D341Med (cell line): ENCODE results near the gene SNX3.
"Not testable (repeated sequence)": the region's sequence is repeated elsewhere in the genome, so short reads cannot be mapped to it uniquely, and the experiment has no call there.

Experiments used
- DNase-seq: peaks from one replicate; pipeline ENCODE4 v3.0.0; 2012; ENCODE audit warnings: low spot score

The SNX3 gene

DNA sequence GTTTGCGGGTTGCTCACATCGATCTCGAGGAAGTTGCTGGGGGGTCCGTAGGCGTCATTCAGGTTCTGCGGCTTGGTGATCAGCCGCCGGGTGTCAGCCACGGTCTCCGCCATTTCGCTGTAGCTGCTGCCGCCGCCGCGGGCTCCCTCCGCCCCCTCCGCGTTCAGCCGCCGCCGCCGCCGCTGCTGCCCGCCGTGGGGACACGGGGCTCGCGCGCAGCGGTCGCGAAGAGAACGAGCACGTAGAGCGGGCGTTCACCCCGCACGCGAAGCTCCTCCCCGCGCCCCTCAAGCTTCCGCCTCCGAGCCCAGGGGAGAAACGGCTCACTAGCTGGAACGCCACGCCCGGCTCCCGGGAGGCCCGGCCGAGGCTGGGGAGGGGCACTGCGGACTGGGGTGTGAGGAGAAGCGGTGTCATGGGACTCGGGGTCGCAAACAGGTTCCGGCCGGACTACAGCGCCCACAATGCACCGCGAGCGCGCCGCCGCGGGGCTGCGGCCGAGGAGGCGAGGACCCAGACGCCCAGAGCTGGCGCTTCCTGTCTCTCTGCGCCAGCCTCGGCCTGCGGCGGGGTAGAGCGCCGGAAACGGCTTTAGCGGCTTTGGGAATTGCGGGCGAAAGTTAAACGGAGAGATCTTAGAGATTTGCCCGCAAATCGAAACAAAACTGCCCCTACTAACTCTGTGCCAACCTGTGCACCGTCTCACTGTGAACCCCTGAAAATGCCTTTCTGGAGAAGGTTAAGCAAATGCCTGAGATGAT, at the start of gene SNX3:
SNX3 (minus strand) TSS at position 232 of the 761 bp plus-strand sequence; CDS start at position 113, 119 bp downstream.
- peak; percentile 96 for DNase-seq

DNA sequence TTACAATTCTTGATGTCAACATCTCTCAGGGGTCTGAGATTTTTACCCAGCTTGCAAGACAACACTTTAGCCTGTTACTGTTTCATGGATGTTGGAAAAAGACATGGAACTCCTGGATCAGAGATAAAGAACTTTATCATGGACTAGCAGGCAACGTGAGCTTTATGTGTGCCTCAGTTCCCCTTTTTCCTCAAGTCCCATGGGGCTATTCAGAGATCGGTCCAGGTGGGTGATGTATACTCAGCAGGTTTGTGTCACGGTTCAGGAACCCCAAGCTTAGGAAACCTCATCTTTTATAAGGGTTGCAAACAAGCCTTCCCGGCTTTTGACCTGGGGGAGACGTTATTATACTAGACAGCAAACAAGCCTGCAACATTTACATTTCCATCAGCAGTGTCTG, 49.0 kb upstream of the SNX3 start:
- no peak for DNase-seq

DNA sequence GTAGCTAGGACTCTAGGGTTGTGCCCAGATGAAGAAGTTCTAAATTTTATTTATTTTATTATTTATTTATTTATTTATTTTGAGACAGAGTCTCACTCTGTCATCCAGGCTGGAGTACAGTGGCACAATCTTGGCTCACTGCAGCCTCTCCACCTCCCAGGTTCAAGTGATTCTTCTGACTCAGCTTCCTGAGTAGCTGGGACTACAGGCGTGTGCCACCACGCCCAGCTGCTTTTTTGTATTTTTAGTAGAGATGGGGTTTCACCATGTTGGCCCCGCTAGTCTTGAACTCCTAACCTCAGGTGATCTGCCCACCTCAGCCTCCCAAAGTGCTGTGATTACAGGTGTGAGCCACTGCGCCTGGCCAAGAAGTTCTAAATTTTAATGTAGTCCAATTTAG, 47.8 kb upstream of the SNX3 start:
- not testable (repeated sequence) for DNase-seq

DNA sequence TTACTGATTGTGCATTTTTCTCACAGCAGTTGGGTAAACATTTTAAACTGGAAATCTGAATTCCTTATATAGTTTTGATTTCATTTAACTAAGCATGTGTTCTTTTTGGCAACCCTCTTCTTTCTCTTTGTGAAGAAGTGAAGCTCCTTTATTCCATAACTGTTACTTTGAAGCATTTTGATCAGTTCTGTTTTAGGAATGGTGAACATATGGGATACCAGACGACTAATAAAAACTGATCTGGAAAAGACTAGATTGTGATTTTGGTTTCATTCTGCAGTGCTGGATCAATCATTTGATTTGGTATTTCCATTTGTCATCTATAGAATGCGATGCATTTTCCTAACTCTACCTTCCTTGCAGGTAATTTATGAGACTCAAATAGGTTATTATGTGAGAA, 43.8 kb upstream of the SNX3 start:
- DNase-seq = no peak

DNA sequence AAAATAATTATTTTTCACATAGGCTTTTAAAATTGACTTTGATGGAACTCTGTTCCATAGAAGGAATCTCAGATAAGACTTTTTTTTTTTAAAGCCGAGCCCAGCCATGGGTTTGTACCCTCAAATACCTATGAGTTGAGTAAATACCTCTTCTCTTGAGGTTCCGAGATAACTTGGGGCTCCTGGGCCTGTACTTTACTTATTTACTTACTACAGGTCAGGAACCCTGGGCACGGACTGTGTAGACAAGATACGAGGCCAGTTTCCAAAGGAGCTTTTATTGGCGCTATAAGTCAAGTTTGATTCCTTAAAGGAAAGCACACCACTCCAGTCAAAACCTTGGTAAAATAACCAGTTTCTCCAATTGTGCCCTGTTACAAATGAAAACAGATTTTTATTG, 41.5 kb upstream of the SNX3 start:
- DNase-seq = no peak

DNA sequence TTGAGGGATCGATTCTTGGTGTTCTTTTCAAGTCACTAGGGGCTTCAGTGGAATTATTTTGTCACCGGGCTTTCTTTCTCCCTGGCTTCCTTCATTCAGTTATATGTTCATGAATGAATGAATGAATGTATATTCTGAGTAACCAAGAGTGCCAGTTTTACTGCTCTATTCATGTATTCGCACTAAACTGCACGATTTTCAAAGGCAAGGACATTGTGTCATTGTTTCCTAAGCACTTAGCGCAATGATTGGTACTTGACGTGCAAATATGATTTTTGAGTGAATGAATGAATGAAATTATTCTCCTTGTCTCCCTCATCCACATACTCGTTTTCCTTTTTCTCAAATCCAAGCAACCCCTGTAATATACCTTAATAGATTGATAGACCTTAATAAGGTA, 34.8 kb upstream of the SNX3 start:
- no peak for DNase-seq

DNA sequence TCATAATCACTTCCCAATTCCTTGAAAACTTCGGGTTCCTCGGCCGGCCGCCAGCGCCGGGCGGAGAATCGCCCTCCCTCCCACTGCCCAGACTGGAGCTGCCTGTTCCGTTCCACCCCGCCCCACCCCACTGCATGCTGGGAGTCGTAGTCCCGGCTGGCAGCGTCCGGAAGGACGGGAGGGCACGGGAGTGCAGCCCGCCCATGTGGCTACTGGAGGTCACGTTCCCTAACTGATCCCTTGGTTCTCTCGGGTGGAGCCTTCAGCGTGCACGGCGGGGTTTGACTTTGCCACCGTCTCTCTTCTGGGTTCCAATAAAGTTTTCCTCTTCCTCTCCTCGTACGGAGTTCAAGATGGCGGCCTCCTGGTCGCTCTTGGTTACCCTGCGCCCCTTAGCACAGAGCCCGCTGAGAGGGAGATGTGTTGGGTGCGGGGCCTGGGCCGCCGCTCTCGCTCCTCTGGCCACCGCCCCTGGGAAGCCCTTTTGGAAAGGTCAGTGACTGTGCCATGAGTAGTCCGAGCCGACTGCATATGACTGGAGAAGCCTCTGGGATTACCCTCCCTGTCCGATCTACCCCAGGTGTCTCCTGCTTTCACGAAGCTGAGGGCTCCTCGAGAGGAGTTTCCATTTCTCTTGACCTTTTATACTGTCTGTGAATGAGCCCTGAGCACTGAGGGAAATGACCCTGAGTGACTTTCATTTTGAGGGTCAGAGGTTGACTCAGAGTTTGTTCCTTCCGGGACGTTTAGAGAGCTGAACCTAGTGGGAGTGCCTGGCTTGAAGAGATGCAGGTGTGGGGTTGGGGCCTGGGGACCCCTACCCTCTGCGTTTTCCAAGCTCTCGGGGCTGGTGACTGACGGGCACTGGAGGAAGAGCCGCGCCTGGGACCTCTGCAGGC, 34.1 kb upstream of the SNX3 start, which contains the start of gene AFG1L:
AFG1L (plus strand) TSS at position 328 of the 899 bp plus-strand sequence; CDS start at position 354, 26 bp downstream.
- peak; percentile 93 for DNase-seq

DNA sequence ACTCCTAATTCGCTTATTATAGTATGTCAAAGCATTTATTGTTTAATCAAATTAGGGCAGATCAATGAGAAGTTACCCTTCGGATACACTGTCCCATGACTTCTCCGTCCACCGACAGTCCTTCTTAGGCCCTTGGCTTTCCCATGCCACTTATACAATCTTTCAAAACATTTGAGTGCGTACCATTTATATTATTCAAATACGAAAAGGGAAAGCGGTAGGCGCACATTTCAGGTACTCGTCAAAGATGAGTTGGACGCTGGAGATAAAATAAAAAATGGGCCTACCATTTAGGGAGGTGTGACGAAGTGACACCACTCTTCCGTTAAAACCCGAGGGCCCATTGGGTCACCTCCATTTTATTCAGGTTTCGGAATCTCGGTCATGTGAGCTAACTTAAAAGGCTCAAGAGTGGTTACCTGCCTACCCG, 33.5 kb upstream of the SNX3 start:
- no peak for DNase-seq

DNA sequence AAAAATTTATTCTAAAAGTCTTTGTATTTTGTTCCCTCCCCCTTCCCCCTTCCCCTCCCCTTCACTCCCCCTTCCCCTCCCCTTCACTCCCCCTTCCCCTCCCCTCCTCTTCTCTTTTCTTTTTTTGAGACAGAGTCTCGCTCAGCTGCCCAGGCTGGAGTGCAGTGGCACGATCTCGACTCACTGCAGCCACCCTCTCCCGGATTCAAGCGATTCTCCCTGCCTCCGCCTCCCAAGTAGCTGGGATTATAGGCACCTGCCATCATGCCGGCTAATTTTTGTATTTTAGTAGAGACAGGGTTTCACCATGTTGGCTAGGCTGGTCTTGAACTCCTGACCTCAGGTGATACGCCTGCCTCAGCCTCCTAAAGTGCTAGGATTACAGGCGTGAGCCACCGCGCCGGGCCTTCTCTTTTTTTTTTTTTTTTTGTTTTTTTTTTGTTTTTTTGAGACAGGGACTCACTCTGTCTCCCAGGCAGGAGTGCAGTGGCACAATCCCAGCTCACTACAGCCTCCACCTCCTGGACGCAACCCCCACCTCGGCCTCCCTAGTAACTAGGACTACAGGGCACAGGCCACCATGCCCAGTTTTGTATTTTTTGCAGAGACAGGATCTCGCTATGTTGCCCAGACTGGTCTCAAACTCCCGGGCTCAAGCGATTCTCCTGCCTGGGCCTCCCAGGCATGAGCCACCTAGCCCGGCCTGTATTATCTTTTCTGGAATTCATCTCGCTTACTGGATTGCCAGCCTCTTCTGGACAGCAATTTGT, 32.9 kb upstream of the SNX3 start:
- DNase-seq = no peak

DNA sequence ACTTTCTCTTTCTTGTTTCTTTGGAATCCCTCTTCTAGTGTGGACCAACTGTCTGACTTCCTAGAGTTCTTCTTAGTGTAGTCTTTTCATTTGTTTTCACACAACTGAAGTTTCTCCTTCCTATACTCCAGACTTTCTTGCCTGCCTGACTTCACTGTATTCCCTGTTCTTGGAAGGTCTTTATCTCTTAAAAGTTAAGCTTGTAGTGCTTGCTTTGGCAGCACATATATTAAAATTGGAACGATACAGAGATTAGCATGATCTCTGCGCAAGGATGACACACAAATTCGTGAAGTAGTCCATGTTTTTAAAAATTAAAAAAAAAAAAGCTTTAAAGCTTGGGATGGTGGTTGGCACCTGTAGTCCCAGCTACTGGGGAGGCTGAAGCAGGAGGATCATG, 31.7 kb upstream of the SNX3 start:
- DNase-seq = not testable (repeated sequence)

DNA sequence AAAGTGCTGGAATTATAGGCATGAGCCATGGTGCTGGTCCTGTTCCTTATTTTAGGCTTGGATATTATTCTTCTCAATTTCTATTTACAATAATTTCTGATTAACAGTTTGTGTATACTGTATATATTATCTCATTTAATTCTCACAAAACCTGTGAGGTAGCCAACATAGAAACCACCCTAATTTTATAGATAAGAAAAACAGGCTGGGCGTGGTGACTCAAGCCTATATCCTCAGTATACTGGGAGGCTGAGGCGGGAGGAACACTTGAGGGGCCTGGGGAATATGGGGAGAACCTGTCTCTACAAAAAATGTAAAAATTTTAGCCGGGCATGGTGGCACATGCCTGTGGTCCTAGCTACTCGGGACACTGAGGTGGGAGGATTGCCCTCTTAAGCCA, 30.3 kb upstream of the SNX3 start:
- no peak for DNase-seq

DNA sequence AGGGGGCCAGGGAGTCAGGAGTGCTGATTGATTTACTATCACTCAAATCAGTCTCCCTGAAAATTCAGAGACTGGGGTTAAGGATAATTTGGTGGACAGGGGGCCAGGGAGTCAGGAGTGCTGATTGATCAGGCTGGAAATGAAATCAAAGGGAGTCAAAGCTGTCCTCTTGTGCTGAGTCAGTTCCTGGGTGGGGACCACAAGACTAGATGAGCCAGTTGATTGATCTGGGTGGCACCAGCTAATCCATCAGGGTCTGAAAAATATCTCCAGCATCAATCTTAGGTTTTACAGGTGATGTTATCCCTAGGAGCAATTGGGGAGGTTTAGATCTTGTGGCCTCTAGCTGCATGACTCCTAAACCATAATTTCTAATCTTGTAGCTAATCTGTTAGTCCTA, 27.9 kb upstream of the SNX3 start:
- DNase-seq = no peak

DNA sequence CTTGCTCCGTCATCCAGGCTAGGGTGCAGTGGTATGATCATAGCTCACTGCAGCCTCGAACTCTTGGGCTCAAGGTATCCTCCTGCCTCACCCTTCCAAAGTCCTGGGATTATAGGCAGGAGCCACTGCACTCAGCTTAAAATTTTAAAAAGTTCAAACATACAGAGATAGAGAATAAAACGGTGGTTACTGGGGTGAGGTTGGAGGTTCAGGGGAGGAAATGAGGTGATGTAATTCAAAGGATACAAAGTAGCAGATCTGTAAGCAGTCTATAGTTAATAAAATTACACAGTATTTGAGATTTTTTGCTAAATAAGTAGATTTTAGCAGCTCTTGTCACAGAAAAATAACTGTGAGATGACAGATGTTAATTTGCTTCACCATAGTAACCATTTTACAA, 26.5 kb upstream of the SNX3 start:
- no peak for DNase-seq

DNA sequence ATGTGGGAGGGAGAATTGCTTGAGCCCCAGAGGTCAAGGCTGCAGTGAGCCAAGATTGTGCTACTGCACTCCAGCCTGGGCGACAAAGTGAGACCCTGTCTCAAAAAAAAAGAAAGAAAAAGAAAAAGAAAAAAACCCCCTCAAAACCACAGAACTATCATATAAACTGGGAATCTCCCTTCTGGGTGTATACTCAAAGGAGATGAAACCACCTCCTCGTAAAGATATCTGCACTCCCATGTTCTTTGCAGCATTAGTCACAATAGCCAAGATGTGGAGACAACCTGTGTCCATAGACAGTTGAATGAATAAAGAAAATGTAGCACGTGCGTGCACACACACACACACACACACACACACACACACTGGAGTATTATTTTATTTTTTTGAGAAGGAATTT, 25.5 kb upstream of the SNX3 start:
- no peak for DNase-seq

DNA sequence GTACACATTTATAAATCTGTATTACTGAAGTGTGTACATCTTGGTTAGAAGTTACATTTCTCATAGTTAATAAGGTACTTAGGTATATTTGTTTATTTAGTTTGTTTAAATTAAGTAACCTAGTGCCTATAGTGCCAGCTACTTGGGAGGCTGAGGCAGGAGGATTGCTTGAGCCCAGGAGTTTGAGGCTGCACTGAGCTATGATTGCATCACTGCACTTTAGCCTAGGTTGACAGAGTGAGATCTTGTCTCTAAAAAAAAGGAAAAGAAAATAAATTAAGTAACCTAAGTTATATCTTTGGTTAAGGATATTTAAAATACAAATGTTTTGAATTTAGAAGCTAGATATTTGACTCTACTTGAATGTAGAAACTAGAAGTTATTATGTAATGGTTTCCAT, 24.5 kb upstream of the SNX3 start:
- DNase-seq = no peak

DNA sequence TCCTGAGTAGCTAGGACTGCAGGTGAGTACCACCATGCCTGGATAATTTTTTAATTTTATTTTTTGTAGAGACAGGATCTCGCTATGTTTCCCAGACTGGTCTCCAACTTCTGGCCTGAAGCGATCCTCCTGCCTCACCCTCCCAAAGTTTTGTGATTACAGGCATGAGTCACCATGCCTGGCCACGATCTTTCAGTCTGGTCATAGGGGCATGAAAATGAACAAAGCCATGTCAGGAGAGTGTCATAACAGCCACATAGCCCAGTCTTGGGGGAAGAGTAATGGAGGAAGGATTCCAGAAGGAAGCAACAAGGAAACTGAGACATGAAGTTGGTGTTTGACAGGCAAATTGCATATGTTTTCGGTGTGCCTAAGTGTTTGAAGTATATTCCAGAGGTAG, 17.0 kb upstream of the SNX3 start:
- no peak for DNase-seq

DNA sequence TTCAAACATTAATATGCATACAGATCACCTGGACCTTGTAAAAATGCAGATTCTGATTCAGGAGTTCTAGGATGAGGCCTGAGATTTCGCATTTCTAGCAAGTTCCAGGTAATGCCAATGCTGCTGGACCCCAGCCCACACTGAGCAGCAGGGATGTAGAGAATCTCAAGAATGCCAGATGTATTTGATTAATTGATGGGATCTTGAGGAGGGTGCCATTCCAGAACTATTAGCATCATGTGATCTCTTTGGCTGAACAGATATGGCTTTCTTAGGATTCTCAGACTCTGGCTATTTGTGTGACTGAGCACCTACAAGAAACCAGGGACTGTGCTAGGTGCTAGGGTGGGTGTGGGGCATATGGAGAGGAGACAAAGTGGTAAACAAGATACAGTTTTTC, 16.5 kb upstream of the SNX3 start:
- DNase-seq = no peak

DNA sequence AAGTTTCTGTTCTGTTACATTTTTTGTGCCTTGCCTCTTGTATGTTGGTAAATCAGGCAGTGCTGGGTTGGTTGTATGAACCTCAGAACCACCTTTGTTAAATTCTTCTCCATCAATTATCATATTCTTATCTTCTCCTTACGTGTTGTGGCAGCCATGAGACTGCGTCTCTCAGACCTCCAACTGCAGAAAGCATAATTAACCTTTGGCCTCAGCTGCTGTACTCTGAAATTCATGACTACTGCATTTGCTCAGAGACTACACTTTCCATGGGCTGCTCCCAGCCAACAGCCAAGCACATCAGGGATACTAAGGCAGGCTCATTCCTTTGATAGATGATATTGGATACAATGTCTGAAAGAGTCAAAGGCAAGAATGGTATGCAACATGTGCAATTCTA, 15.1 kb upstream of the SNX3 start:
- DNase-seq = no peak

DNA sequence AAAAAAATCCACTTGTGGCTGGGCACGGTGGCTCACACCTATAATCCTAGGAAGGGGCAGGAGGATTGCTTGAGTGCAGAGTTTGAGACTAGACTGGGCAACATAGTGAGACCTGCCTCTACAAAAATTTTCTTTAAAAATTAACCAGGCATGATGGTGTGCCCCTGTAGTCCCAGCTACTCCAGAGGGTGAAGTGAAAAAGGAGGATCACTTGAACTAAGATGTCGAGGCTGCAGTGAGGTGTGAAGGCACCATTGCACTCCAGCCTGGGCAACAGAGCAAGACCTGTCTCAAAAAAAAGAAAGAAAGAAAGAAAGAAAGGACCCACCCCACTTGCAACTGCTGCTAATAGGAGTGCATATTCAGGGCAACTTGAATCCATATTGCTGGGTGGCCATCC, 13.7 kb upstream of the SNX3 start:
- DNase-seq = no peak

DNA sequence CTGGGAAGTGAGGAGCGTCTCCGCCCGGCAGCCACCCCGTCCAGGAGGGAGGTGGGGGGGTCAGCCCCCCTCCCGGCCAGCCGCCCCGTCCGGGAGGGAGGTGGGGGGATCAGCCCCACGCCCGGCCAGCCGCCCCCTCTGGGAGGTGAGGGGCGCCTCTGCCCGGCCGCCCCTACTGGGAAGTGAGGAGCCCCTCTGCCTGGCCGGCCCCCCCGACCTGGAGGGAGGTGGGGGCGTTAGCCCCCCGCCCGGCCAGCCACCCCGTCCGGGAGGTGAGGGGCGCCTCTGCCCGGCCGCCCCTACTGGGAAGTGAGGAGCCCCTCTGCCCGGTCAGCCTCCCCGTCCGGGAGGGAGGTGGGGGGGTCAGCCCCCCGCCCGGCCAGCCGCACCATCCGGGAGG, 9.1 kb upstream of the SNX3 start:
- not testable (repeated sequence) for DNase-seq

DNA sequence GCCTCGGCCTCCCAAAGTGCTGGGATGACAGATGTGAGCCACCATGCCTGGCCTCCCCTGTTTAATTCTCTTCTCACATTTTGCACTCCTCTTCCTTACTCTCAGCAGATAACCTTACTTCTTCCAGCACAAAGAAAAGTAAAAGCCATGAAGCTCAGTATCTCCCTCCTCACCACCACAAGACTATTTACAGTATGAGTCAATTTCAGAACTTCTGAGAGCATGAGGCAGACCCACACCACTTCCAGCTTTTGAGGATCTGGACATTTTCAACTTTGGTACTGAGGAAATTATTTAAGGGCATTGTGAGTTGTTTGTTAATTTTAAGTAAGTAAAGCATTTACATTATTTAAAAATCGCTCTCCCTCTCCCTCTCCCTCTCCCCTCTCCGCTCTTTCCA, 8.0 kb upstream of the SNX3 start:
- no peak for DNase-seq

DNA sequence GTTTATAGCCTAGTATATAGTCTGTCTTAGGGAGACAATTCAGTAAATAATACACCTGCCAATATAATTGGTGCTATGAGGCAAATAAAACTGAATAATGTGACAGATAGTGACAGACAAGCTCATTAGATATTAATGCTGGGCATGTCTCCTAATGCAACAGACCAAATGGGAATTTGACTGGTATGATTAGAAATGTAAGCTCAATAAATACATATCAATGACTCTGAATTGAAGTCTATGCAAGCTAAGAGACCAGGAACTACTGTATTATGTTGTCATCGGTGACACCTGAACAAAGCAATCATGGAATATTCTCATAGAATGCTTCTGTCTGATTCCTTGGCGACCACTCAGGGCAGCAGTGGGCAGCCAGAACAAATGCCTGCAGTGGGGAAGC, 2.5 kb upstream of the SNX3 start:
- no peak for DNase-seq
